Measurements from ENCODE around the gene B3GAT3. TPM values are rescaled to one million over a fixed set of nuclear protein-coding genes. Genes with fewer than 3 reads are reported as not detected.

Gene B3GAT3
- total RNA-seq = 10 to 100 TPM; 64.5 to 69.7 TPM

DNA sequence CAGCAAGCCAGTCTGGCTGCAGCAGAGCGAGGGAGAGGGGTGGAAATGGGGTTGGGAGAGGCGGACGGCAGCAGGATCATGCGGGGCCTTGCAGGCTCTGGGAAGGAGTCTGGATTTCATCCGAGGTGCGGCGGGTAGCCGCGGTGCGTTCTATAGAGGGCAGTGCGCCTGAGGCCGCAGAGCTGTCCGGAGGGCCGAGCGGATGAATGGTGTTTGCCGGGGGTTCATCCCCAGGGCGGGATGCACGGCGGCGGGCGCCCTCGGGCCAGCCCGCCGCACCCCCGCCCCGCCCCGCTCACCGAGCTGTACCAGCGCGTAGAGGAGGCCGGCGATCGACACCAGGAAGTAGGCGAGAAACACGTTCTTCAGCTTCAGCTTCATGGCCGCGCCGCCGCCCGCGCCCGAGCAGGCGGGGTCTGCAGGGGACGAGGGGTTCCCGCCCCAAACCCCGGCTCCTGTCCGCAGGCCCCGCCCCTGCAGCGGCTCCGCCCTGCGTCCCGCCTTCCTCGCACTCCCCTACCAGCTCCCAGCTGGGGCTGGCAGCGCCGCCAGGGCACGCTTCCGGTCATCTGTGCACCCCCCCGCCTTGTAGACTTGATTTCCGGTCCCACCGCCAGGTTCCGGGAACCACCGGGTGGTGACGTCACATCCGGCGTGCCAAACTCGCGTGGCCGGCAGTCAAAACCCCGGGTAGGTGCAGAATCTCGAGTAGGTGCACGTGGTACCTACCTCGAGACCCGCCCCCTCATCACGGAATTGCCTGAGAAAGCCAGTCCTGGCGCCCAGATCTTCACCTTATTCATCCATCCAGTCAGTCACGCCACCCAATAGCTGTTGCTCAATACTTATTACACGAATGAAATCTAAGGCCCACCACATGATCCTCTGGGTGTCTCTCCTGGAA is at the start of gene B3GAT3:
B3GAT3 (minus strand) TSS at position 420 of the 904 bp plus-strand sequence; CDS start at position 381, 39 bp downstream.
- CTCF ChIA-PET = interaction anchor here (0.7 to 4.2 kb wide), 14 partner anchors 10 to 197 kb away, joined by 3 to 39 read pairs (median 5); partner anchors contain the start of genes C11orf98, CSKMT, EML3 and MTA2
- peak; percentile 93 for ATAC-seq
- Mint-ChIP-seq H3K4me3 (peak within 1 kb of the TSS; percentile 90), H3K27ac (peak within 1 kb of the TSS; percentile 96), H3K4me1 (peaks cover 19% of the 10 kb centered on the region), H3K27me3 (no peaks in the 10 kb centered on the region), H3K36me3 (peaks cover 24% of the 10 kb centered on the region), H3K9me3 (ENCODE audit: low read depth) (no peaks in the 10 kb centered on the region)
- peak; percentile 98 for DNase-seq

DNA sequence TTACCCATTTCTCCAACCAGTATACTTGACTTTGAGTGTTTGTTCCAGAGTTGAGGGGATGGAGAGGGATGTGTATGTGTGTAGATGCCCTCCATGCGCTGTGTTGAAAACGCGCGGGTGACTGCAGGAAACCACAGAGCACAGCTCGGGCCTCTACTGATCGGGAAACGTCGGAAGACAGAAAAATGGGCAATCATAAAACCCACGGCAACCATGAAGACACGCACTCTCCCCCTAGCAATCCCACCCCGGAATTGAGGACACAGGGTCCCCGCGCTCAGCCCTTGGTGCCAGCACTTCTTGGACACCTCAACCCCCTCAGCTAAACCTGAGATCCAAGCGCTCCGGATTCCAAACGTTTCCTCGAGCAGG is 49.4 kb upstream of the B3GAT3 start:
- H3K36me3 Mint-ChIP-seq = peaks cover 40% of the 10 kb centered on the region
- H3K4me1 Mint-ChIP-seq = peaks cover 55% of the 10 kb centered on the region

DNA sequence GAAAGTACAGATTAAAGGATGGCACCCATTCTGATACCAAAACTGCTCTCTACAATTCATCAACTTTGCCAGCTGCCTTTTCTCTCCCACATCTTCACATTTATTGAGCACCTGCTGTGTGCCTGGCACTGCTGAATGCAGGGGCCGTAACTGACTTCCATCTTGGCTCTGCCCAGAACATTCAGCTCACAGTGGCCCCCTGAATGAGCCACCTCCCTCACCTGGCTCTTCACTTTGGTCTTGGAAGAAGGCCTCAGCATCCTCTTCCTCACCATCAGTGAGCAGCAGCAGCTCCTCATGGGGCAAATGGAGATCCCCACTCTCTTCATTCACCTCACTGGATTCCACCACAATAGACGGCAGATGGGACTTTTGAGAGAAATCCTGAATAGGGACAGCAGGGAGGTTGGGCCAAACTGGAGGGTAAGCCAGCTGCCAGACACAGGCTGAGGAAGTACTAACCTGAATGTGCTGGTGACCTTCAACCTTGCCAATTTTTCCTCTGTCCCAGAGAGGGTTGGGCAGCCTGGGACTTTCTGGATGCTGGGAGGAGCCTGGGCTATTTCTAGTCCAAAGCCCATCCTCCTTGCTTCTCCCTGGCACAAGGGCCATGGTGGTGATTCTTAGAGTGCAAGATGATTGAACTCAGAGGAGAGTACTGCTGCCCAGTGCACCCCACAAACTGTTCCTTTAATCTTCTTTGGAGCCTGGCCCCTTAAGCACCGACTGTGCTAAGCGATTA is 47.8 kb upstream of the B3GAT3 start:
- Mint-ChIP-seq H3K27ac (peak overlapping the region; percentile 96), H3K4me3 (peak overlapping the region; percentile 95), H3K27me3 (no peaks in the 10 kb centered on the region), H3K36me3 (peaks cover 43% of the 10 kb centered on the region), H3K4me1 (peaks cover 53% of the 10 kb centered on the region), H3K9me3 (ENCODE audit: low read depth) (no peaks in the 10 kb centered on the region)
- no peak for ATAC-seq
- CTCF ChIA-PET = interaction anchor here (0.9 to 7.7 kb wide), 9 partner anchors 11 to 245 kb away, joined by 3 to 50 read pairs (median 5); partner anchors contain the start of gene TUT1
- no peak for DNase-seq

More for the DNA sequence above, 49.4 kb upstream of the B3GAT3 start:
- Mint-ChIP-seq H3K27me3 (no peaks in the 10 kb centered on the region), H3K4me3 (peak overlapping the region; percentile 95), H3K27ac (peak overlapping the region; percentile 96), H3K9me3 (ENCODE audit: low read depth) (no peaks in the 10 kb centered on the region)
- peak; percentile 20 for ATAC-seq
- CTCF ChIA-PET = interaction anchor here (0.7 to 7.7 kb wide), 13 partner anchors 10 to 247 kb away, joined by 3 to 50 read pairs (median 5); partner anchors contain the start of genes MTA2, TAF6L, TMEM179B and TUT1
- no peak for DNase-seq

DNA sequence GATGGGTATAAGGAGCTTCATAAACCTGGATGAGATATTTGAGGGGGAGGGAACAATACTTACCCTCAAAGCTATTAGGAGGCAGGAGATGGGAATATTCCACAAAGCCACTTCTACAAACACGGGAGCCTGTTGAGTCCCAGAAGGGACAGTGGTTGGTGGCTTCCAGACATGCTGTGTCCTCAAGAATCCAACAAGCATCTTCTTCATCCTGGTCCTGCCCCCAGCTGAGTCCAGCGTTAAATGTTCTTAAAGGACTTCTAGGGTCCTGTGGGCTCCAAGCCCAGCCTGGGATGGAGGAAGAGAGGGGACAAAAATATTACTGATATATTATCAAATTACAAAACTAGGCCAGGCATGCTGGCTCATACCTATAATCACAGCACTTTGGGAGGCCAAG is 45.7 kb upstream of the B3GAT3 start:
- Mint-ChIP-seq H3K36me3 (peaks cover 49% of the 10 kb centered on the region), H3K4me3 (peak overlapping the region; percentile 97), H3K27me3 (no peaks in the 10 kb centered on the region), H3K4me1 (peaks cover 51% of the 10 kb centered on the region), H3K27ac (peak overlapping the region; percentile 95), H3K9me3 (ENCODE audit: low read depth) (no peaks in the 10 kb centered on the region)
- no peak for DNase-seq
- ATAC-seq = no peak
- CTCF ChIA-PET = interaction anchor here (0.8 to 7.7 kb wide), 6 partner anchors 12 to 124 kb away, joined by 3 to 50 read pairs (median 4); partner anchors contain the start of gene TUT1

DNA sequence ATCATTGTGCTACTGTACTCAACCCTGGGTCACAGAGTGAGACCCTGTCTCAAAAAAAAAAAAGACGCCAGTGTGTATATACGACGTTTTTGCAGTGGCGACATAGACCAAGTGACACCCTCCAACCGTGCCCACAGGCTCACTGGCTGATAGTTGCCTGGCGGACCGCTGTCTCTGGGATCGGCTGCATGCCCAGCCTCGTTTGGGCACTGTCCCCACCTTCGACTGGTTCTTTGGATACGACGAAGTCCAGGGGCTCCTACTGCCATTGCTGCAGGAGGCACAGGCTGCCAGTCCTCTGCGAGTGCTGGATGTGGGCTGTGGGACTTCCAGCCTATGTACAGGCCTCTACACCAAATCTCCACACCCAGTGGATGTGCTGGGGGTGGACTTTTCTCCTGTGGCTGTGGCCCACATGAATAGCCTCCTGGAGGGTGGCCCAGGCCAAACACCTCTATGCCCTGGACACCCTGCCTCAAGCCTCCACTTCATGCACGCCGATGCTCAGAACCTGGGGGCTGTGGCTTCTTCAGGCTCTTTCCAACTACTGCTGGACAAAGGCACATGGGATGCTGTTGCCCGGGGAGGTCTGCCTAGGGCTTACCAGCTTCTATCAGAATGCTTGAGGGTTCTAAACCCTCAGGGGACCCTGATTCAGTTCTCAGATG is 44.6 kb upstream of the B3GAT3 start:
- peaks cover 47% of the 10 kb centered on the region for H3K36me3 Mint-ChIP-seq
- CTCF ChIA-PET = interaction anchor here (0.9 to 3.2 kb wide), 6 partner anchors 8 to 87 kb away, joined by 3 to 19 read pairs (median 7); partner anchors contain the start of genes INTS5, TUT1 and ZBTB3
- no peaks in the 10 kb centered on the region for H3K9me3 Mint-ChIP-seq (ENCODE audit: low read depth)

DNA sequence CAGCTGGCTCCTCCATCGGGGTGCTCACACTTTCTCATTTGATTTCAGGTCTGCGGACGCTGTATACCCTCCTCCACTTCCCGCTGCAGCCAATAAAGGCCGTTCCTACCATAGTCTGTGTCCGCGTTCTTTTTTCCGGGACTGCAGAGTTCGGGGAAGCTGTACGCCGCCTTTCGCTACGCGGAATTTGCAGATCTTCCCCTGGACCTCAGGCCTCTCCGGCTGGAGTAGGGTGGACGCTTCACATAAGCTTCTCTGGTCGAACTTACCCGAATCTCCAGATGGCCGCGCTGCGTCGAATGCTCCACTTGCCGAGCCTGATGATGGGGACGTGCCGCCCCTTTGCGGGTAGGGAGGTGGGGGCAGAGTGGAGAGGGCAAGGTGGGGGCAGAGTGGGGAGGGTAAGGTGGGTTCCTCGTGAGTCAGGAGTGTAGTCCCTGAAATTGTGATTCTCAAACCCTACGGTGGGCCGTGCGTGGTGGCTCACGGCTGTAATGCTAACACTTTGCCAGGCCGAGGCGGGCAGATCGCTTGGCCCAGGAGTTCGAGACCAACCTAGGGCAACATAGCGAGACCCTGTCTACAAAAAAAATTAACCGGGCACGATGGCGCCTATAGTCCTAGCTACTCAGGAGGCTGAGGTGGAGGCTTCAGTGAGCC is 43.9 kb upstream of the B3GAT3 start:
- Mint-ChIP-seq H3K27me3 (no peaks in the 10 kb centered on the region), H3K36me3 (peaks cover 43% of the 10 kb centered on the region)
- ATAC-seq = peak; percentile 34

More for the DNA sequence above, 44.6 kb upstream of the B3GAT3 start:
- Mint-ChIP-seq H3K4me1 (peaks cover 46% of the 10 kb centered on the region), H3K27ac (peak overlapping the region; percentile 95), H3K27me3 (no peaks in the 10 kb centered on the region), H3K4me3 (peak overlapping the region; percentile 97)
- DNase-seq (no peak), ATAC-seq (no peak)

DNA sequence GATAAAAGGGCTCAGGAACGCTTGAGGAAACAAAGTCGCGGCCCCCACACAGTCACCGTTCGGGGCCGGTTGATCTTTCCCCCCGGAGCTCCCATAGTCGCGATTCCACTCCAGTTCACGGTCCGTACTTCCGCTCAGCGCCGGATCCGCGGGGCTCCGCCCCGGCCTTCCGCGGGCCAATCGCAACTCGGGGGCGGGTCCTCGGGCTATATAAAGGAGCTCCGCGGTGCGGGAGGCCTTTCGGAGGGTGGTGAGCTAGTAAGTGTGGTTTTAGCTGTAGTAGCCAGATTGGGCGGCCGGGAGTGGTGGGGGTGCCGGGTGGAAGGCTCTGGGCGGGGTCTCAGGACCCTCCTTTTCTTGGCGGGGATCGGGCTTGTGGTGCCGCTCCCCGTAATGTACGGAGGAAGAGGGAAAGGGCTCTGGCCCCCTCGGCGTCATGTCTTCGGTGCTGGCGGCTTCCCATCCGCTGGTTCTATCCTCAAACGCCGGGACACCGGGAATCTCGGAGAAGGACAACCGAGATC is 43.4 kb upstream of the B3GAT3 start, which contains the start of the genes C11orf98 and CSKMT:
C11orf98 (minus strand) TSS at position 136 of the 524 bp plus-strand sequence; CDS start at position 95, 41 bp downstream.
CSKMT (plus strand) TSS at position 238 of the 524 bp plus-strand sequence. CDS start 568 bp downstream, outside the sequence.
- CTCF ChIA-PET = interaction anchor here (0.6 to 3.2 kb wide), 25 partner anchors 9 to 216 kb away, joined by 3 to 21 read pairs (median 5); partner anchors contain the start of genes B3GAT3, GANAB, HNRNPUL2 and INTS5
- H3K4me3 Mint-ChIP-seq = peak within 1 kb of the TSS; percentile 97
- H3K27ac Mint-ChIP-seq = peak within 1 kb of the TSS; percentile 95
- DNase-seq (peak; percentile 97), ATAC-seq (peak; percentile 91)
- H3K9me3 Mint-ChIP-seq (ENCODE audit: low read depth) = no peaks in the 10 kb centered on the region
- H3K36me3 Mint-ChIP-seq = peaks cover 42% of the 10 kb centered on the region
- peaks cover 40% of the 10 kb centered on the region for H3K4me1 Mint-ChIP-seq
- H3K27me3 Mint-ChIP-seq = no peaks in the 10 kb centered on the region

More for the DNA sequence above, 43.9 kb upstream of the B3GAT3 start:
- CTCF ChIA-PET = interaction anchor here (0.6 to 3.2 kb wide), 21 partner anchors 9 to 216 kb away, joined by 3 to 21 read pairs (median 6); partner anchors contain the start of genes B3GAT3, GANAB, HNRNPUL2 and INTS5
- H3K9me3 Mint-ChIP-seq (ENCODE audit: low read depth) = no peaks in the 10 kb centered on the region
- H3K4me1 Mint-ChIP-seq = peaks cover 43% of the 10 kb centered on the region
- H3K4me3 Mint-ChIP-seq = peak overlapping the region; percentile 97
- H3K27ac Mint-ChIP-seq = peak overlapping the region; percentile 95
- peak; percentile 80 for DNase-seq

DNA sequence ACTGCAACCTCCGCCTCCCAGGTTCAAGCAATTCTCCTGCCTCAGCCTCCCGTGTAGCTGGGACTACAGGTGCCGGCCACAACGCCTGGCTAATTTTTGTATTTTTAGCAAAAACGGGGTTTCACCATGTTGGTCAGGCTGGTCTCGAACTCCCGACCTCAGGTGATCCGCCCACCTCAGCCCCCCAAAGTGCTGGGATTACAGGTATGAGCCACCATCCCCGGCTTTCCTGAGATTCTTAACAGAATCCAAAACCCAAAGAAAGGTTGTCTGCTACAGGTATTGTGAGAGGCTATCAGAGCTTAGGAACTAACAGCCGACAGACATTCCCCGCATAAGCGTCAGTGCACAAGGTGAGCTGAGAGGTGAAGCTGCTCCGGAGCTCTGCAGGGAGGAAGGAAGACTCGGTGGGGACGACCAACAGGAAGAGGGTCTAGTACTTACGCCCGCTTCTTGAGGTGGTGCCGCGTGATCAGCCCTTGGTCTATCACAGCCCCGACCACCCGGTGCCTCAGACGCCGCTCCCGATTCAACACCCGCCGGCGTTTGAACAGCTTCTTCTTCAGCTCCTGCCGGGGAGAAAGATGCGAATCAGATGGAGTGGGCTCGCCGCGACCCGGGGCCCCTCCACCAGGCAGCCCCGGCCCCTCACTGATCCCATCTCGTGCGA is 42.8 kb upstream of the B3GAT3 start:
- H3K36me3 Mint-ChIP-seq = peaks cover 41% of the 10 kb centered on the region

DNA sequence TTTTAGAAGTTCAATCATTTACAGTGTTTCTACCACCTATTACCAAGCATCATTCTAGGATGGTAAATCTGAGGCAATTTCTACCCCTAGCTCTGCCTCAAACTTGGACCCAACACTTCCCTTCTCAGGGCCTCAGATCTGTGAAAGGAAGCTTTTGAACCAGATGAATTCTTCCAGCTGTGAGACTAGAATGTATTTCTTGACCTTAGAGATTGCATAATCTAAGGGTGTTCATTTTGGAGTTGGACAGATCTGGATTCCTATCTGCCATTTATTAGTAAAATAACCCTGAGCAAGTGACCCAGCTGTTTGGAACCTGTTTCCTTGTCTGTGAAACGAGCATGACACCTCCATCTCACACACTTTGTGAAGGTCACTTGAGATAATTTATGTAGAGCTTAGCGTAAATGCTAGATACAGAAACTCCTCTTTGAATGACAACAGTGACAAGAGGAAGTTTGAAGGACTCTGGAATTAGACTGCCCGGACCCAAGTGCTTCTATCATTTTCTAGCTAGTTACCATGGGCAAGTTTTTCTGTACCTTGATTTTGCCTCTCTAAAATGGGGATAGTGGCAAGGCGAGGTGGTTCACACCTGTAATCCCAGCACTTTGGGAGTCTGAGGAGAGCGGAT is 35.1 kb upstream of the B3GAT3 start:
- Mint-ChIP-seq H3K4me3 (no peak overlapping the region), H3K27me3 (no peaks in the 10 kb centered on the region), H3K9me3 (ENCODE audit: low read depth) (no peaks in the 10 kb centered on the region)

More for the DNA sequence above, 42.8 kb upstream of the B3GAT3 start:
- peak overlapping the region; percentile 95 for H3K27ac Mint-ChIP-seq
- peak; percentile 78 for DNase-seq
- peak overlapping the region; percentile 97 for H3K4me3 Mint-ChIP-seq
- ATAC-seq = peak; percentile 41
- CTCF ChIA-PET = interaction anchor here (0.9 to 3.2 kb wide), 23 partner anchors 9 to 217 kb away, joined by 3 to 21 read pairs (median 6); partner anchors contain the start of genes B3GAT3, GANAB, HNRNPUL2 and INTS5
- H3K9me3 Mint-ChIP-seq (ENCODE audit: low read depth) = no peaks in the 10 kb centered on the region
- H3K4me1 Mint-ChIP-seq = peaks cover 34% of the 10 kb centered on the region
- no peaks in the 10 kb centered on the region for H3K27me3 Mint-ChIP-seq

DNA sequence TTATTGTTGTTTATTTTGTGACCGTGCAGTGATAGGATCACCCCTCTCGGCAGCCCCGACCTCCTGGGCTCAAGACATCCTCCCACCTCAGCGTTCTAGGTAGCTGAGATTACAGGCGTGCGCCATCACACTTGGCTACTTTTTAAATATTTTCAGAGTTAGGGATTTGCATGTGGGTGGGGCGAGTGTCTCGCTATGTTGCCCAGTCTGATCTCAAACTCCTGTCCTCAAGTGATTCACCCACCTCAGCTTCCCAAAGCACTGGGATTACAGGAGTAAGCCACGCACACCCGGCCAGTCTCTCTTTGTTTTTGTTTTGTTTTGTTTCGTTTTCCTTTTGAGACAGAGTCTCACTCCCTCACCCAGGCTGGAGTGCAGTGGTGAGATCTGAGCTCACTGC is 32.5 kb upstream of the B3GAT3 start:
- DNase-seq (no peak), ATAC-seq (no peak)
- Mint-ChIP-seq H3K4me3 (peak overlapping the region; percentile 66), H3K36me3 (peaks cover 7% of the 10 kb centered on the region), H3K9me3 (ENCODE audit: low read depth) (no peaks in the 10 kb centered on the region), H3K27ac (peak overlapping the region; percentile 72), H3K27me3 (no peaks in the 10 kb centered on the region), H3K4me1 (peaks cover 32% of the 10 kb centered on the region)
- CTCF ChIA-PET = interaction anchor here (1.1 to 3.3 kb wide), 5 partner anchors 9 to 111 kb away, joined by 3 to 21 read pairs (median 3); partner anchors contain the start of genes C11orf98, CSKMT and MTA2

More for the DNA sequence above, 35.1 kb upstream of the B3GAT3 start:
- ATAC-seq (no peak), DNase-seq (no peak)
- Mint-ChIP-seq H3K36me3 (peaks cover 2% of the 10 kb centered on the region), H3K4me1 (peaks cover 20% of the 10 kb centered on the region), H3K27ac (no peak overlapping the region)
- CTCF ChIA-PET = interaction anchor here (0.8 to 3.3 kb wide), 6 partner anchors 8 to 232 kb away, joined by 3 to 21 read pairs (median 4); partner anchors contain the start of genes C11orf98, CSKMT and TUT1
